Stimulated activated memory B cell treated with anti-CD40 and anti-IgM and Interleukin-4, amounts not matched to agents 10 μg/mL and 1 μg/mL and 100 μg/mL, for 72 hours (primary cell): Measurements from ENCODE around the gene PRSS3.
"Not testable (repeated sequence)": the region's sequence is repeated elsewhere in the genome, so short reads cannot be mapped to it uniquely, and the experiment has no call there.

Experiments
- ATAC-seq: fragments of 150-1000 bp; cut with Tn5 transposase; 2 replicates; pipeline ENCODE4 v1.10.0; 2021
- H3K27ac Mint-ChIP-seq: one replicate; pipeline ENCODE4 v1.8.0; 2022; ENCODE audit warnings: mild to moderate bottlenecking, mixed read lengths
- H3K27me3 Mint-ChIP-seq: one replicate; pipeline ENCODE4 v1.8.0; 2022; ENCODE audit warnings: mixed read lengths
- H3K36me3 Mint-ChIP-seq: one replicate; pipeline ENCODE4 v1.8.0; 2022; ENCODE audit warnings: mixed read lengths
- H3K4me1 Mint-ChIP-seq: one replicate; pipeline ENCODE4 v1.8.0; 2022; ENCODE audit warnings: mixed read lengths
- H3K4me3 Mint-ChIP-seq: one replicate; pipeline ENCODE4 v1.8.0; 2022; ENCODE audit warnings: mild to moderate bottlenecking, moderate library complexity, mixed read lengths
- H3K9me3 Mint-ChIP-seq: one replicate; pipeline ENCODE4 v1.8.0; 2022; ENCODE audit warnings: mixed read lengths

The PRSS3 gene

DNA sequence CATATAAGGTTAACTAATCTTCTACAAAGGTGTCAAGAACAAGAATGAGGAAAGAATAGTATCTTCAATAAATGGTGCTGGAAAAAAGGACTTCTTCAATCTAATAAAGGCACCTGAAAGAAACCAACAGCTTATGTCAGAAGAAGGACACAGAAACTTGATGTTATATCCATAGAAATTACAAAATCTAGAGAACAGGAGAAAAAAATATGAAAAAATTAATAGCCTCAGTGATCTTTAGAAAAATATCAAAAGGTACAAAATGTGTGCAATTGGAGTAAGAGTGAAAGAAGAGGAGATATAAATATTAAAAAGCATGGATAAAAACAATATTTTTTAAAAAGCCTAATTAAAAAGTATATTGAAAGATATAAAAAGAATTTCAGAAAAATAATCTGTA is 18.8 kb upstream of the PRSS3 start:
- Mint-ChIP-seq H3K4me1 (peaks cover 9% of the 10 kb centered on the region), H3K27me3 (peaks cover 39% of the 10 kb centered on the region), H3K4me3 (no peak overlapping the region), H3K9me3 (no peaks in the 10 kb centered on the region), H3K27ac (no peak overlapping the region), H3K36me3 (no peaks in the 10 kb centered on the region)
- ATAC-seq, result no peak

DNA sequence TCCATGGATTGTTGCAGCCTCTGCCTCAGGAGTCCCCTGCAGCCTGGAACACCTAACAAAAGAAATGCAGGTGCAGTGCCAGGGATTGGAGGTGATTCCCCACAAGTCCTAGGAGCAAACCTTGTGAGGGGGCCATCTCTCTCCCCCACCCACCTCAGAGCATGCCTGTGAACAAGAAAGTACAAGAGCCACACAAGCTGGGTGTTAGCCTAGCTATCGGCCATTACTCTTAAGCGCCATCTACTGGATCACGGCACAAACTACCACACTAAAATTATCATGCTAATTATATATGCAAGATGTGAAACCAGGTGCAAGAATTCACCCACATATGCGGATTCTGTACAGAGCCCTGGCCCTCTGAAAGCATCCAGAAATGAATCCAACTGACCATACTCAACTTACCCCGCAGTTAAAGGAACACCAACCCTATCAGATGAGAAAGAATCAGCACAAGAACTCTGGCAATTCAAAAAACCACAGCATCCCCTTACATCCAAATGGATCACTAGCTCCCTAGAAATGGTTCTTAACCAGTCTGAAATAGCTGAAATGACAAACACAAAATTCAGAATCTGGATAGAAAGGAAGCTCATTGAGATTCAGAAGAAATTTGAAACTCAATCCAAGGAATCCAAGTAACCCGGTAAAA is 16.5 kb upstream of the PRSS3 start:
- H3K27me3 Mint-ChIP-seq, result peaks cover 42% of the 10 kb centered on the region
- H3K36me3 Mint-ChIP-seq, result no peaks in the 10 kb centered on the region
- peak; percentile 71 for ATAC-seq
- no peak overlapping the region for H3K27ac Mint-ChIP-seq
- H3K4me3 Mint-ChIP-seq, result no peak overlapping the region
- peaks cover 4% of the 10 kb centered on the region for H3K9me3 Mint-ChIP-seq
- peaks cover 14% of the 10 kb centered on the region for H3K4me1 Mint-ChIP-seq

DNA sequence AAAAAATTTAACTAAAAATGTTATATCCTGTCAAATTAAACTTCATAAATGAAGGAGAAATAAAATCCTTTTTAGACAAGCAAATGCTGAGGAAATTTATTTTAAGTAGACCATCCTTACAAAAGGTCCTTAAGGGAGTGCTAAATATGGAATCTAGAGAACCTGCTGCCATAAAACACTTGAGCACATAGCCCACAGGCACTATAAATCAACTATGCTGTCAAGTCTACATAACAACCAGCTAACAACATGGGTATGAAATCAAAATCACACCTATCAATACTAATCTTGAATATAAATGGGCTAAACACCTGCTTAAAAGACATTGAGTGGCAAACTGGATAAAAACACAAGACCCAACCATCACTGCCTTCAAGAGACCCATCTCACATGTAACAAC is 15.1 kb upstream of the PRSS3 start:
- Mint-ChIP-seq H3K27me3 (peaks cover 40% of the 10 kb centered on the region), H3K36me3 (no peaks in the 10 kb centered on the region), H3K9me3 (peaks cover 4% of the 10 kb centered on the region), H3K27ac (no peak overlapping the region), H3K4me3 (no peak overlapping the region), H3K4me1 (peaks cover 14% of the 10 kb centered on the region)
- ATAC-seq, result no peak

DNA sequence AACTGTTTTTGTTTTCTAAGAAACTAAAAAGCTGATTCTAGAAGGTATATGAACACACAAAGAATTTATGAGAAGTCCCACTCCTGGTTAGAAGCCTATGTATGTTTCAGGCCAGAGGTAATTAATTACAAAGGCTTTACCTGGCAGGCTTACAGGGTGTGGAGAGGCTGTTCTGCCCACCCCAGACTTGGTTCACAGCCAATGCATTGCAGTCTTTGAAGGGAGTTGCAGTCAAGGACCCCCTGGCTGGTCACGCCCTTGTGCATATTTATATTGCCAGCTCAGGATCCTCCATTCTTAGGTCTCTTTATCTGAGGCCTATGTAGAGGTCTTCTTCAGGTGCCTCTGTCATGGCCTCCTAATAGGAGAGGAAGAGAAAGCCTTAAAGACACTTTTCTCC is 13.6 kb upstream of the PRSS3 start:
- peaks cover 4% of the 10 kb centered on the region for H3K9me3 Mint-ChIP-seq
- no peak overlapping the region for H3K27ac Mint-ChIP-seq
- no peak for ATAC-seq
- peaks cover 44% of the 10 kb centered on the region for H3K27me3 Mint-ChIP-seq
- H3K4me1 Mint-ChIP-seq, result peaks cover 22% of the 10 kb centered on the region
- no peaks in the 10 kb centered on the region for H3K36me3 Mint-ChIP-seq
- H3K4me3 Mint-ChIP-seq, result no peak overlapping the region

DNA sequence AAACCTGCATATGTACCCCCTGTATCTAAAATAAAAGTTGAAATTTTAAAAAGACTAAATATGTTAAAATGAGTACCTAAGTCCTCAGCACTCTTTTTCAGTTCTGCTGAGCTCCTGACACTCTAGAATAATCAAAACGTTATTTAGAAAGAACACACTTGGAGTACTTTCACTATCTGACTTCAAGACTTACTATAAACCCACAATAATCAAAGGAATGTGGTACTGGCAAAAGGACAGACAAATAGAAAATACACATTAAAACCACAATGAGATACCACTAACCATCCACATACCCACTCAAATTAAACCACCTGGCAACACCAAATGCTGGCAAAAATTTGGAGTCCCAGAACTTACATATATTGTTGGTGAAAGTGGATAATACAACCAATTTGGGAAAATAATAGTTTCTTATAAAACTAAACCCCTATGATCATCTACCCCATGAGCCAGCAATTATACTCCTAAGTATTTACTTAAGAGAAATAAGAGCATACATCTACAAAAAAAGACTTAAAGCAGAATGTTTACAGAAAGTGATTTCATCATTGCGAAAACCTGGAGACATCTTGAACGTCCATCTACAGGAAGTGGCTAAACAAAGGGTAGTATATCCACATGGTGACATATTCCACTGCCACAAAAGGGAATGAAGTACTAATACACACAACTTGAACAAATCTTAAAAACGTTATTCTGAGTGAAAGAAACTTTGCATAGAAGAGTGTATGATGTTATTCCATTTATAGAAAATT is 12.8 kb upstream of the PRSS3 start:
- H3K36me3 Mint-ChIP-seq, result no peaks in the 10 kb centered on the region

GRCh38 chr9:33785914-33786313 is 9.4 kb upstream of the PRSS3 start:
- no peak overlapping the region for H3K27ac Mint-ChIP-seq
- H3K27me3 Mint-ChIP-seq, result peaks cover 42% of the 10 kb centered on the region
- H3K4me1 Mint-ChIP-seq, result peaks cover 13% of the 10 kb centered on the region
- no peaks in the 10 kb centered on the region for H3K36me3 Mint-ChIP-seq
- H3K4me3 Mint-ChIP-seq, result no peak overlapping the region
- ATAC-seq, result no peak
- peaks cover 4% of the 10 kb centered on the region for H3K9me3 Mint-ChIP-seq

More for the DNA sequence above, 12.8 kb upstream of the PRSS3 start:
- Mint-ChIP-seq H3K27me3 (peaks cover 42% of the 10 kb centered on the region), H3K27ac (no peak overlapping the region), H3K4me3 (no peak overlapping the region), H3K9me3 (peaks cover 4% of the 10 kb centered on the region), H3K4me1 (peaks cover 22% of the 10 kb centered on the region)
- no peak for ATAC-seq

DNA sequence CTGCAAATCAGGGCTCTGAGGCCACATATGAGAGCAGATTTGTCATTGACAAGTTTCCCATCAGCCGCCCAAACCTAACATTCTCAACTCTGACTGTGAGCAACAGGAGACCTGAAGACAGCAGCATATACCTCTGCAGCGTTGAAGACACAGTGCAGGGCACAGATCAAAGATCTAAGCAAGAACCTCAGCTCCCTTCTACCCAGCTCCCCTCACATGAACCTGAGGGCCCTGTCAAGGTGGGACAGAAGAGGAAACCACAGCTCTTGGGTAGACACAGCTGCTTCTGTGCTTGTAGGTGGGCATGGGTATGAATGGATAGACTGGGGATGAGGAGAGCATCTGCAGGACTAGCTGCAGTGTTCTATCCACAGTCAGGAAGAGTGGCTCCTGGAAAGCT is 8.7 kb upstream of the PRSS3 start:
- ATAC-seq, result no peak
- Mint-ChIP-seq H3K4me3 (no peak overlapping the region), H3K27ac (no peak overlapping the region), H3K9me3 (peaks cover 4% of the 10 kb centered on the region), H3K4me1 (peaks cover 13% of the 10 kb centered on the region), H3K27me3 (peaks cover 39% of the 10 kb centered on the region), H3K36me3 (no peaks in the 10 kb centered on the region)

- peaks cover 13% of the 10 kb centered on the region for H3K4me1 Mint-ChIP-seq
- H3K27me3 Mint-ChIP-seq, result peaks cover 27% of the 10 kb centered on the region
- H3K27ac Mint-ChIP-seq, result no peak overlapping the region
- no peak overlapping the region for H3K4me3 Mint-ChIP-seq
- H3K9me3 Mint-ChIP-seq, result peaks cover 4% of the 10 kb centered on the region
- no peaks in the 10 kb centered on the region for H3K36me3 Mint-ChIP-seq
- ATAC-seq, result no peak
Measured at GRCh38 chr9:33787839-33788238, 7.5 kb upstream of the PRSS3 start.

DNA sequence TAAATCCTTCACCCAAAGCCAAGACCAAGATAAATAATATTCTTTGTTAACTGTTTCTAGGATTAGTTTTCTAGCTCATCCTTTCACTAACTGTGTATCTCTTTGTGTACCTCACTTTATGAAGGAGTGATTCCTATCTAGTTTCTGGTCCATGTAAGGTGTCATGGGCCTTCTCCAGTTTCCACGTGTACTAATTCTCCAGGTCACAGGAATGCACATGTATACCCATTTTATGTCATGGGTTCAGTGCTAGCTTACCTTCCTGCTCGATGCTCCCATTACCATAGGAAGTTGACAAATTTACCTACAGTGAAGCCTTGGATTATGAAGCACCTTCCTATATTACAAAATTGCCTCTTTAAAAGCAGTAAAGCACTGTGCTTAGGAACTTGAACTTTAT is 5.9 kb upstream of the PRSS3 start:
- H3K36me3 Mint-ChIP-seq, H3K27ac Mint-ChIP-seq, H3K4me3 Mint-ChIP-seq, ATAC-seq, H3K4me1 Mint-ChIP-seq, H3K9me3 Mint-ChIP-seq: not testable (repeated sequence)
- H3K27me3 Mint-ChIP-seq, result peaks cover 16% of the 10 kb centered on the region

DNA sequence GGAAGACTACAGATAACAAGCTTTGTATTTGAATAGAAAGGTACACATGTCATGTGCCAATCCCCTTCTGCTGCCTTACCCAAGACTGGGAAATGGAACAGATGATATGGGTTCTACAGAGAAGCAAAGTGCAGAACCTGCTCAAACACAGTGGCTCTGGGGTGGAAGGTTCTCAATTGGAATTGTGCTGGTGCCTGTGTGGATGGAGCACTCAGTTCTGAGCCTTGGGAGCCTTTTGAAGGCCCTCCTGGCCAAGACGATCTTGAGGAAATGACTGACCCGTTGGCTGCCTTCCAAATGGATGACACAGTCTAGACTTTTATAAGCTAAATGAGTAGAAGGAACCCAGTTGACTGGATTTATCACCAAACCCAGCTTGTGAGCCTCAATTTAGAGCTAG is 4.2 kb upstream of the PRSS3 start:
- H3K27ac Mint-ChIP-seq, result no peak overlapping the region
- peaks cover 1% of the 10 kb centered on the region for H3K4me1 Mint-ChIP-seq
- H3K36me3 Mint-ChIP-seq, result no peaks in the 10 kb centered on the region
- ATAC-seq, result no peak
- peaks cover 17% of the 10 kb centered on the region for H3K27me3 Mint-ChIP-seq
- no peaks in the 10 kb centered on the region for H3K9me3 Mint-ChIP-seq
- H3K4me3 Mint-ChIP-seq, result no peak overlapping the region

DNA sequence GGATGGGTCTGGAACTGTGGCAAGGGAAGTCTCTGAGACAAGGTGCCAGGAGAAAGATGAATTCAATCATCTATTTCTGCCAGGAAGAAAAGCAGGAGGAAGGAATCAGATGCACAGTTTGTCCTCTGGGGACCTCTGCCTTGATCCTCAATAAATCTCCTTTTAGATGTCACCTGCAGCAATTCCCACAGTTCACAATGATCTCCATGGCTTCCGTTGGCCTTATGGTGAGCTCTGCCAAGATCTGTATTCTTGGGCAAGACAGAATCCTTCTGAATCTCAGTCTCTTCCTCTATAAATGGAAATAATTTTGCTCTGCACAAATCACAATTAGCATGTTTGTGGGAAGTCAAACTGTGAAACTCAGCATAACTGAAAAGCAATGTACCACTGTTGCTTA is 1.9 kb upstream of the PRSS3 start:
- peaks cover 36% of the 10 kb centered on the region for H3K27me3 Mint-ChIP-seq
- H3K27ac Mint-ChIP-seq, H3K4me1 Mint-ChIP-seq, H3K9me3 Mint-ChIP-seq, ATAC-seq, H3K4me3 Mint-ChIP-seq, H3K36me3 Mint-ChIP-seq: not testable (repeated sequence)

- no peak for ATAC-seq
- Mint-ChIP-seq H3K36me3 (peaks cover 5% of the 10 kb centered on the region), H3K9me3 (no peaks in the 10 kb centered on the region), H3K4me3 (no peak overlapping the region), H3K27ac (no peak overlapping the region), H3K4me1 (no peaks in the 10 kb centered on the region), H3K27me3 (peaks cover 46% of the 10 kb centered on the region)
Measured at GRCh38 chr9:33794560-33794959, 801 bp upstream of the PRSS3 start.

- Mint-ChIP-seq H3K4me1 (no peaks in the 10 kb centered on the region), H3K27me3 (peaks cover 51% of the 10 kb centered on the region), H3K4me3 (no peak overlapping the region), H3K27ac (no peak overlapping the region), H3K9me3 (no peaks in the 10 kb centered on the region), H3K36me3 (peaks cover 5% of the 10 kb centered on the region)
- no peak for ATAC-seq
Measured at GRCh38 chr9:33795819-33796218, 458 bp downstream of the PRSS3 start.

GRCh38 chr9:33796679-33797078 is 1.3 kb downstream of the PRSS3 start:
- not testable (repeated sequence) for H3K27ac Mint-ChIP-seq, H3K36me3 Mint-ChIP-seq, H3K4me1 Mint-ChIP-seq, ATAC-seq, H3K4me3 Mint-ChIP-seq, H3K9me3 Mint-ChIP-seq
- H3K27me3 Mint-ChIP-seq, result peaks cover 51% of the 10 kb centered on the region

GRCh38 chr9:33797837-33798236 is 2.5 kb downstream of the PRSS3 start:
- peaks cover 5% of the 10 kb centered on the region for H3K36me3 Mint-ChIP-seq
- ATAC-seq, result no peak
- H3K4me3 Mint-ChIP-seq, result no peak overlapping the region
- H3K27me3 Mint-ChIP-seq, result peaks cover 51% of the 10 kb centered on the region
- H3K4me1 Mint-ChIP-seq, result no peaks in the 10 kb centered on the region
- no peak overlapping the region for H3K27ac Mint-ChIP-seq
- H3K9me3 Mint-ChIP-seq, result peaks cover 3% of the 10 kb centered on the region

GRCh38 chr9:33798545-33798944 is 3.2 kb downstream of the PRSS3 start:
- H3K9me3 Mint-ChIP-seq, result peaks cover 3% of the 10 kb centered on the region
- no peak overlapping the region for H3K4me3 Mint-ChIP-seq
- peaks cover 51% of the 10 kb centered on the region for H3K27me3 Mint-ChIP-seq
- no peaks in the 10 kb centered on the region for H3K4me1 Mint-ChIP-seq
- peaks cover 5% of the 10 kb centered on the region for H3K36me3 Mint-ChIP-seq
- H3K27ac Mint-ChIP-seq, result no peak overlapping the region
- ATAC-seq, result no peak
